Measurements from ENCODE around the gene KIF21B.
"Not testable (repeated sequence)": the region's sequence is repeated elsewhere in the genome, so short reads cannot be mapped to it uniquely, and the experiment has no call there.

KIF21B gene

DNA sequence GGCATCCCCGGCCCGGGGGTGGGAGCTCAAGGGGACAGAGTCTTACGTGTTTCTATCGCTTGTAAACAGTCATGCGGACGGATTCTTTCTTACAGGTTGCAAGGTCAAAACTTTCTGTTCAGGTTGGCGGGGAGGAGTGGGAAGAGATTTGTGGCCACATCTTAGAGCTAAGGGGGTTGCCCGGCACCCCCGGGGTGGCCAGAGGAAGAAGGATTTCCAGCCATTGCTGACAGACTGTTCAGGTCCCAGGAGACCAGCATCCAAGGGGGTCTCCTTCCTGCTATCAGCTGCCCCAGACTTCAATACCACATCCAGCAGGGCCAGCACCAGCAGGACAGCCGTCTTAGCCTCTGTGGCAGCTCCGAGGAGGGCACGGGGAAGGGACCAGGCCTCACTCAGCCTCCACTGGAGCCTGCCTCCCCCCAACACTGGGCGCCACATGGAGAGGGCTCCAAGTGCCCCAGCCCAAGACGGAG lies 52.0 kb downstream of the KIF21B start:
- no peak for DNase-seq (ENCODE audit: low spot score)

DNA sequence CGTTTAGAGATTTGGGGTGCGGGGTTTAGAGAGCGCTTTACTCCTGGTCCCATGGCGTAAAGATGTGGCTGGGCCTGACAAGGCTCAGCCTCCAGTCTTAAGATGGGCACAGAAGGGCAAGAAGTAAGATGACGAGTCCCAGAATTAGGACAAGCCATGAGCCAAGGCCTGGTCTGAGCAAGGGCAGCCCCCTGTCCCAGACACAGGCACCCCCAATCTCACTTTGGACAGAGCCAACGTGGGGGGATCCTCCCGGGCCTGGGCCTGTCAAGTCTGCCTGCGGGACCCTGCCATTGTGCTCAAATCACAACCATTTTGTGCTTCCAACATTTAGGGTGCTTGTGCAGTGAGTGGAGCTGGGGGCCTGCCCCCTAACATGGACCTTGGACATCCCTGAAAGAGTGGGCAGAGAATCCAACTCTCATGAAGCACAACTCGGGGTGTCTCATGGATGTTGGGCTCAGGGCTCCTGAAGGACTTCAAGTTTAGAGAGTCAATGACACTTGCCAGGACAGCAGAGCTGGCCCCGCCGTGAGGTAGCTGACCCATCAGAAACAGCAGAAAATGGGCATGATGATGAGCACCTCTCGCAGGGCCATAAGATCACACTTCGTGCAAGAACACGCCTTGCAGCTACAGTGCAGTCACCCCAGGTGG lies 52.6 kb downstream of the KIF21B start:
- DNase-seq (ENCODE audit: low spot score): no peak

DNA sequence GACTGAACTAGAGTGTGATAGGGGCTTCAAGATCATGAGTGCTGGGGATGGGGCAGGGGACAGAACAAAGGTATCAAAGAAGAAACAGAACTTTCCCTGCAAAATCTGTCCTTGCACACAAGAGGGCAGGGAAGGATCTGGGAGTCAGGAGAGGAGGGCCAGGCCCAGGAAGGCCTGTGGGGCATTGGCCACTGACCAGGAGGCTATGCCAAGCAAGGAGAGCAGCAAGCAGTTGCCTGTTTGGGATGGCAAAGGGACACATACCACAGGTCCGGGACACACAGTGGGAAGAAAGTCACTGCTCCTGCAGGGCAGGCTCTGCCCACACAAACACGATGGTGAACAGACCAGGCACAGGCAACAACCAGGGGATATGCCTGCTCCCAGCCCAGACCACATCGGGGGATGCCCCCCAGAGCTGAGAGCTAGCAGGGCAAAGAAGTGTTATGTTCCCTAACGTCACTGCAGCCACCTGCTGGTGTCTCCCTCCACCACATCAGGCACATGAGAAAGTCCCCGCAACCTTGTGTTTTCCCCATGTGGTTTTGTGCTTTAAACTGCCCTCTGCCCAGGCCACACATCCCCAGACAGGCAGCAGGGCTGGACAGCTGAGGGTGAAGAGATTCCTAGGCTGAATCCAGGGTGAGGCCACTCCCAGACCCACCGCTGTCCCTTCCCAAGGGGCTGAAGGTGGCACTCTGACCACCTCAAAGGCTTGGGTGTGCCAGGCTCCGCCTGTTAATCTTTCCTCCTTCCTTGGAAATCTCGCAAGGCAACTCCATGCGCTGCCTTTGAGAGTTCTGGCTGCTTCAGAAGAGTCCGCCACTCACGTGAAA lies 53.6 kb downstream of the KIF21B start:
- no peak for DNase-seq (ENCODE audit: low spot score)

DNA sequence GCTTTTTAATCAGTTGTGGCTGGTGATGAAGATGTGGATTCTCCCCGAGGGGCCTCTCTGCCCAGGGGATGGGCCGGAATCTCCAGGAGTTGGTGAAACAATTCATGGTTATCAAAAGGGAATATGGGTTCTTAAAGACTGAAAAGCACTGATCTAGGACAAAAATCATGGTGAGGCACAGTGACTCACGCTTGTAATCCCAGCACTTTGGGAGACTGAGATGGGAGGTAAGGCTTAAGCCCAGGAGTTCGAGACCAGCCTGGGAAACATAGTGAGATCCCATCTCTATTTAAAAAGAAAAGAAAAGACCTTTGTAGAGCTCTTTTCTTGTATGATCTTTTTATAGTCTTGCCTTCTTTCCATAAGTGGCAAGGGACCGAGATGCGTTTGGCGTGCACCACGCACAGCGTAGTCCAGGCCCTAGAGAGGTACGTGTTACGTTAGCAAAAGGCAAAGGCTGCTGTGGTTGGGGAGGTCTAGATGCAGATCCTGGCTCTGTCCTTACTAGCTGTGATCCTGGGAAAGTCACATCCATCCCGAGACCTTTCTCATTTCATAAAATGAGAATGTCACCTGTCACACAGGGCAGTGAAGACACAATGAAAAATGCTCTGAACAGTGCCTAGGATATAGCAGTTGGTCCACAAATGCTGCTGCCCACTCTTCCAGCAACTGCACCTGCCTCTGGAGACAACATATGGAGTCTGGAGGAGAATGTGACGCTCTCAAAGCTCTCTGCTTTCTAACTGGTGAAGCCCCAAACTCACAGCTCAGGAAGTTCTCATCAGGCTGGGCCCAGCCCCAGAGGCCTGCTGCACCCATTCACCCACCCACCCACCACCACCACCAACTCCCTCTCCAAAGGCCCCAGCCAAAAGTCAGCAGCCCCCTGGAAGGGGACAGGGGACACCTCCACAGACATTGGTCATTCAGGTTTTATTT lies 54.8 kb downstream of the KIF21B start:
- DNase-seq (ENCODE audit: low spot score): no peak

DNA sequence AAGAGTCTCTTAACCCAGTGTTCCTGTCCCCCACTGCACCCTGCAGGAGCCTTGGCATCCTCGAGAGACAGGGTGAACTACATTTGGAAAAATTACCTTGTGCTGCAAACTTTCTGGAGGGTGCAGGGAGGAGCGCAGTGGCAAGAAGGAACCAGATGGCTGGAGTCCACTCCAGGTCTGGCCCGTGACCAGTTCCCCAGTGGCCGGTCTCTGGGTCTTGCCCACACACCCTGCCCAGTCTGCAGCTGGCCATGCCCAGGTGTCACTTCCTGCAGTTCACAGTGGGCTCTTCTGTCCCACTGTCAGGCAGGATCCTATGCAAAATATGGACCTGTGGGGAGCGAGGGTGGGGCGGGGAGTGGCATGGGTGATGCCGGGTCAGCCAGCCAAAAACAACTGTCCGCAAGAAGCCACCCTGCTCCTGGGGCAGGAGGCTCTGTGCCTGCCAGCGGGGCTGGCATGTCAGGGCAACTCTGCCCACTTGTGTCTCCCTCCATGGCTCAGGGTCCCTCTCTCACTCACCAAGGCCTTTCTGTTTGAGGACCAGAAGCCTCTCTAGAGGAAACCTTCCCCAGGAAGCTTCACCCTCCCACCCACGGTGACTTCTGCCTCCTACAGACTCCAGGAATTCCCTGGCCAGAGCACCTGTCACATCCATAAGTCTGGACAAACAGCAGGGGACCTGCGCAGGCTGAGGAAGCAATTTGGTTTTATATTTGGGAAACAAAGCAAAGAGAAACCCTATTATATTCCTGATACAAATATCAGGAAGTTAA lies 55.6 kb downstream of the KIF21B start:
- no peak for DNase-seq (ENCODE audit: low spot score)

DNA sequence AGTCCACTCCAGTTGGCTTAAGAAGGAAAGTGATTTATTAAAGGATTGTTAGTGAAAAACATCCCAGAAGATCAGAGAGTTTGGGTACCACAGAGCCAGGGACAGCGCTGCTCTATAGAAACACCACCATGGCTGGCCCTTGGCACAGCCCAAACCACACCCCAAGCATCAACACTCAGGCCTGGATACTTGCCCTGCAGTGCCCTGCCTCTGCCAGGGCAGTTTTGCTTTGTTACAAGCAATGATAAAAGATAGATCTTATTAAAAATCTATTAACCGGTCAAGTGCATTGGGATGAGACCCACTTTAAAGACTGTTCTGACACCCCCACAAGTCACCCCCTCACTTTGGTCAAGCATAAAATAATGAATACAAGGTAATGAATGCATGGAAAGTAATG lies 56.6 kb downstream of the KIF21B start:
- no peak for DNase-seq (ENCODE audit: low spot score)

DNA sequence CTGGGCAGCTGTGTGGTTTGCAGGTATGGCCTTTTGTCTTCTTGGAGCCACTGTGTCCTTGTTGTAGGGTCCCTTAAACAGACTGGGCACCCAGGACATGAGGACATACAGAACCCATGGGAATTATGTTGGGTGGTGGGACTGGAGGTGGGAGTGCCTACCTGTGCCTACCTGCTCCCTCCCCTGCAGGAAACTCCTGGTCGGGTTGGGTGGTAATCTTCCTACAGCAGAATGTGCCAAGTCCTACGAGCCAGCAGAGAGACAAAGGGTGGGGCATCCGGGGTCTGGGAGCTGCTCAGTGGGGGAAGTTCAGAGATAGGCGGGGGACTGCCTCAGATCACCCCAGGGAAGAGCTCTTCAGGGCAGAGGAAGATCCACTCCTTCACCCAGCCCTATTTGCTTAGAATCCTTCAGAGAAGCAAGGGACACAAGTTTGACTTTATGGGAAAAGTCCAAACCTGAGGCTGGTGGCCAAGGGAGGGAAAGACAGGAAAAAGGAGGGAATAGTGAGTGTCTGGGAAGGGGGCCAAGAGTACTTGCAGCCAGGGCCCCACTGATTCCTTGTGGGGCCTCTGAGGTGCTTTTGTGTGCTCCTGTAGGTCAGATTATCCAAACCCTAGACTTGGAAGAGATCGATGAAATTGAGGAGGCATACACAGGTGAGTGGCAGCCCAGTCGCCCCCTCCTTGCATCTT lies 58.3 kb downstream of the KIF21B start:
- no peak for DNase-seq (ENCODE audit: low spot score)

DNA sequence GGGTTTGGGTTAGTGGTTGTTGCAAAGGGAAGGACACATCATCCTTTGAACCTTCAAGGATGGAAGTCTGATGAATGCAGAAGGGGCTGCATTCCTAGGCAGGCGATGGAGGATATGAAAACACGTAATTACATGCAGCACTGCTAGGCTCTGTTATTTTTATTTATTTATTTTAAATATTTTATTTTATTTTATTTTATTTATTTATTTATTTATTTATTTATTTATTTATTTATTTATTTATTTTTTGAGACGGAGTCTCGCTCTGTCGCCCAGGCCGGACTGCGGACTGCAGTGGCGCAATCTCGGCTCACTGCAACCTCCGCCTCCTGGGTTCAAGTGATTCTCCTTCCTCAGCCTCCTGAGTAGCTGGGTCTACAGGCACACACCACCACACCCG lies 59.6 kb downstream of the KIF21B start:
- DNase-seq (ENCODE audit: low spot score): not testable (repeated sequence)

DNA sequence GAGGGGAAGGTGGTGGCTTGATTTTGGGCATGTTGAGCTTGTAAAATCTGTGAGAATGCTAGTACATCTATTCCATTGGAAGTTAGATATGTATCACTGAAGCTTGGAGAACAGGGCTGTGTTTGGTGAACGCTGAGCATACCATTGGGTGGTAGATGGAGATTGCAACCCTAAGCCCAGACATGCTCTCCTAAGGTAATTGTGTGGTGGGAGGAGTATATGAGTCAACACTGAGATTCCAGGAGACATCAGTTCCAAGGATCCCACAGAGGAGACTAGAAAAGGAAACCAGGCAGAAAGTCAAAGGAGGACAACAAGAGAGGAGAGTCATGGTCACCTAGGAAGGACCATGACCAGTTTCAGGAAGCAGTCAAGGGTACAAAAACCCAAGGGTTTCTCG lies 60.4 kb downstream of the KIF21B start:
- no peak for DNase-seq (ENCODE audit: low spot score)

DNA sequence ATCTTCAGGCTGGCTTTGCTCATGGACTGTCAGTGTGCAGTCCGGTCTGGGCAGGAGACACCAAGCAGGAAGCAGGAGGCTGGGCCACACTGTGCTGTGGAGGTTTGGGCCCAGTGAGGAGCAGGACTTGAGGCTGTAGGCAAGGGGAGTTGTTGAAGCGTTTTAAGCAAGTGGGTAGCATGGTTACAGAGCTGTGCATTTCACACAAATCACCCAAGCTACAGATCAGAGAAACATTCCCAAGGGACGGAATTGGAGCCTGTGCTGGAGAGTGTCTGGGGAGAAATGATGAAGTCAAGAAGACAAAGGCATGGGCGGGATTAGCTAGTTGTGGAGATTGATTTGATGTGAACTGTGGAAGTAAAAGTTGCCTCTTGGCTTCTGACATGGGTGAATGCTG lies 60.9 kb downstream of the KIF21B start:
- DNase-seq (ENCODE audit: low spot score): no peak

DNA sequence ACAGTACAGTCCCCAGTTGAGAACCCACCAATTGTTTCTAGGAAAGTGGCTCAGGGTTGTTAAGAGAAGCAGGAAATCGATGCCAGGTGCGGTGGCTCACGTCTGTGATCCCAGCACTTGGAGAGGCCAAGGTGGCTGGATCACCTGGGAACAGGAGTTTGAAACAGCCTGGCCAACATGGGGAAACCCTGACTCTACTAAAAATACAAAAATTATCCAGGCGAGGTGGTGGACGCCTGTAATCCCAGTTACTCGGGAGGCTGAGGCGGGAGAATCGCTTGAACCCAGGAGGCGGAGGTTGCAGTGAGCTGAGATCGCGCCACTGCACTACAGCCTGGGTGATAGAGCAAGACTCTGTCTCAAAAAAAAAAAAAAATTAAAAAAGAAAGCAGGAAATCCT lies 61.4 kb downstream of the KIF21B start:
- DNase-seq (ENCODE audit: low spot score): not testable (repeated sequence)

DNA sequence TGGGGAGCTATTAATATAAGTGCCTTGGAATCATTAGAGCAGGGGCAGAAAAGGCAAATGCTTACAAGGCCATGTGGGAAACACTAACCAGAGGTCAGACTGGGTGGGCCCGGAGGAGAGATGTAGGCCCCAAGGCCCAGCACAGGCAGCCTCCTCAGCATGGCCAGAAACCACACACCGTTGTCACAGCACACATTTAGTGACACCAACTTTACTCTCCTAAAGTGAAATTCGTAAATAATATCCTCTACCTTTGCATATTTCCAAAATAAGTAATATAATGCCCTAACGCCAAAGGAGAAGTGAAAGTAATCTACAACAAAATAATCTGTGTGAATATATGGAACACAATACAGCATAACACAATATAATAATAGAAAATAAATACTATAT lies 62.6 kb downstream of the KIF21B start:
- no peak for DNase-seq (ENCODE audit: low spot score)

DNA sequence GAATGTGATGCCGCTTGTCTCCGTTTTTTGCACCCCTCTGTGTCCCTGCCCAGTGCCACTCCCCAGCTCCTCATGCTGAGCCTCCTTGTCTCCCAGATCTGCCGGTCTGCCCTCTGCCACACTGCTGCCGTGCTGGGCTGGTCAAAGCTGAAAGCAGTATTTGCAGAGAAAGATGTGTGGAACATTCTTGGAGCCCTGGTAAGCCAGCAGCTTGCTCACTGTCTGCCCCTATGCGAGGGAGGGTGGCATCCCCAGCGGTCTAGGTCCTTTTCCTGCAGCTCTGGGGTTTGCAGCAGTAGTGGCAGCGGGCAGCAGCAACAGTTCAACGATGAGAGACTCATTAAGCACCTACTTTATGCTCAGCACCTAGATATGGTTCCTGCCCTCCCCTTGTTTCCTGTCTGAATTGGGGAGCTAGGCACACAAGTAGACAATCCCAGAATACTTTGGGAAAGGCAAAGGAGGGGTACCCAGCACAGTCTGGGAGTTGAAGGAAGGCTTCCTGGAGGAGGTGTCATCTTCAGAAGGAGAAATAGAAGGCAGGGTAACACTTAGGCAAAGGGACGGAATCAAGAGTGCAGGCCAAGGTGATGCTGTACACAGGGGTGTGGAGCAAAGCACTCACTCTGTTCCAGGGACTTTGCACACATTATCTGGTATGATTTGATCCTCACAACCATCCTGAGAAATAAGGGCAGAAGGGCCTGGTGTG lies 63.1 kb downstream of the KIF21B start:
- no peak for DNase-seq (ENCODE audit: low spot score)

DNA sequence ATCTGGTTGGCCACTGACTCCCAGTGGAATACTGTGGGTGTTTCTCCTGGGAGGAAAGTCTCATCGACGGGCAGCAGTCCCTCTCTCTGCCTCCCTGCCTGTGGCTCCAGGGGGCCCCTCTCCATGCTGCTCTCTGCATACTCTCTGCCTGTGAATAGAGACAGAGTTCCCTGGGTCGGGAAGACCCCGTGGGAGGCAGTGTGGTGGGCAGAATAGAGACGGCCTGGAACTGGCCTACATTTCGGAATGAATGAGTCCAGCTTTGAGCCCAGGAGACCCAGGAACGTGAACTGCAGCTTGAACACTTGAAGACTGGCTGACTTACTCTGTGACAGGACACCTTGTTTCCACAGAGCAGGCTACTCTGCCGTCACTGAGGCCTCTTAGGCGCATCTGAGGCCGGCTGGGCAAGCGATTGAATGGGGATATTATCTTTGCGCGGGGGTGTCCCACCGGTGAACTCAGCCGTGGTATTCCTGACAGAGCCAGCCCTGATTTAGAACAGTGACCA lies 64.0 kb downstream of the KIF21B start:
- DNase-seq (ENCODE audit: low spot score): no peak

DNA sequence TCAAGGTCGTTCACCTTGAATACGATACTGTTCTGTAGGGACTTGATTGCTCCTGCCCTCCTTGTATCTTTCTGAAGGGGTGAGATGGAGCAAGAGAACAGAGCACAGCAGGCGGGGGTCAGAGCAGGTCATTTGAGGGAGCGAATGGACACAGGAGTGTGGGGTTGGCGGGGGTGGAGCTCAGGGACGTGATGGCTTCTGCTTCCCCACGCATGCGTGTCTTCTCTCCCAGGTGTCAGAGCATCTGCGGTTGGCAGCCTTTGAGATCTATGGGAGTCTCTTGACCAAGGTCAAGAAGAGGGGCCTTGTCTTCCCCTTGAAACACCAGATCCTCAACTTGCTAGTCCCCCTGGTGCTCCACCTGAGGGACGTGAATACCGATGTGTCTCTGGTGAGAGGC lies 64.9 kb downstream of the KIF21B start:
- no peak for DNase-seq (ENCODE audit: low spot score)

DNA sequence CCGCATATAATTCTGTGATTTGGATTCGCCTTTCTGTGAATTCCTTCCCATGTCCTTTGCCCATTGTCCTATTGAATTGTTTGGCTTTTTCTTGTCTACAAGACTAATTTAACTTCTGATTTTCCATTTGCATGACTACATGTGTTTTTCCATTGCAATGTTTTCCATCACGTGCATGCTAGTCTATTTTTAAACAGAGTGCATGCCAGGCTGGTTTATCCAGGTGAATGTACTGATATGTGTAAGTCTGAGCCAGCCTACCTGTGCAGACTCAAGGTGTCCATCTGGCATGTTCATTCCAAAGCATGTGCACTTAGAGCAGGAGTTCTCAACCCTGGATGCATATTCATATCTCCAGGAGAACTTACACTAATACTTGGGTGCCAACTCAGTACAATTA lies 69.1 kb downstream of the KIF21B start:
- no peak for DNase-seq (ENCODE audit: low spot score)

DNA sequence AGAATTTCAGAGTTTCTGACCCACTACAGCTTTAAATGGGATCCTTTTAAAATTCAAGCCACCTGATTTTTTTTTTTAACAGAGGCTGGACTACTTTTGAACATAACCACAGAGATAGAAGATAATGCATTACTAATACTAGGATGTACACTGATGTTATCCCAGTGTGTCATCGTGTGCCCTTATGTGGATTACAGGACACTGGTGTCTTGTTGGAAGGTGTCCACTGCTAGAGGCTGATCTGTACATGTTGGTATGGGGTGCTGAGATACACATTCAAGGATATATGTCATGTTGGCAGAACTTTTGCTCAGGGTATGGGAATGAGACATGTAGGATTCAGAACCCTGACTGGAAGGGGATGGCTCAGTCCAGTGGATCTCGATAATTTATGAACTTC lies 72.5 kb downstream of the KIF21B start:
- DNase-seq (ENCODE audit: low spot score): no peak

DNA sequence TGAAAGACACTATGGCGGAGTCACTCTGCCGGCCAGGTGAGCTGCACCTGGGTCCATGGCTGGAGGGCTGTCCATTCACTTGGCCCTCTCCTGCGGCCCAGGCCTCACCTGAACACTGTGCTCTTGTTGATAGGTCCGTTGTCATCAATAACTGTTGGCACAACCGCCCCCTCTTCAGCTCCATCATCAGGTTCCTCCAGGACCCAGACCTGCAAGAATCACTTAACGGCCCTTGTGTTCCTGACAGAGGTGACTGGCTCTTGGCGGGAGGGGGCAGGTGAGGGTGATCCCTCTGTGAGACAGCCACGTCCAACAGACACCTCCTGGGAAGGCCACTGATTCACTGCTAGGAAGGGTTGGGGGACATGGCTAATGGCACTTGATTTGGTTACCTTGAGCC lies 73.9 kb downstream of the KIF21B start:
- no peak for DNase-seq (ENCODE audit: low spot score)

DNA sequence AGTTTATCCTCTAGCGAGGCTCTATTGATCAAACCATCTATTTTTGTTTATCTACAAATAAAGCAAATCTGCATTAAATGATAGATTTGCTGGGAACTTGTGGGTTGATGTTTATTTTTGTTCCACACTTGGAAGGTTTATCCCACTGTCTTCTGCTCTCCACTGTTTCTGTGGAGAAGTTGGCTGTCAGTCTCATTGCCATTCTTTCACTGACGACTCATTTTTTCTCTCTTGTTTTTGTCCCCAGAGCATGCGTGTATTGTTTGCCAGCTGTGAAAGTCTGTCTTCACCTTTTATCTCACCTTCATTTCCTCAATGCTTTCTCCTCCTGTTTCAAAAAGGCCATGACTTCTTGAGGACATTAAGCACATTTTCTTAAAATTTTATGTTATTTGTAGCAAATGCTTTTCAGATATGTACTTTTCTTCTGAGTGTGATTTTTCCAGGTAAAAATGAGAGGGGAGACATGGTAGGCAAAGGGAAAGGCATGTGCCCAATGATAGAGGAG lies 76.4 kb downstream of the KIF21B start:
- no peak for DNase-seq (ENCODE audit: low spot score)

DNA sequence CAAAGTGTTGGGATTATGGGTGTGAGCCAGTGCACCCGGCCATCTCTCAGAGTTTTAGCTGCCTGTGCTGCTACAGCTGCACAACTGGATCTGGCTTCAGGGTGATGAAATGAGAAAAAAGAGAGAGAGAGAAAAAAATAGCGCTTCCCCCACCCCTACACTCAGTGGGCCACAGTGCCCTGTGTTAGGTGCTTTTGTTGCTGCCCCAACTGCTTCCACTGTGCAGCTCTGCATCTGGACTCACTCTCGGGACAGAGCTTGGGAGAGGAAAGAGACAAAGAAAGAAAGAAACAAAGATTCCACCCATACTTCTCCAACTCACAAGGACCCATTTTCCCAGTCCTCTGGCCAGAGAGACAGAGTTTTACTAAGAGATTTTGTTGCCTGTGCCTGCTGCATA lies 78.4 kb downstream of the KIF21B start:
- no peak for DNase-seq (ENCODE audit: low spot score)

All from globus pallidus (tissue), 1 donor.